ENCODE measurements around the gene FRMD4A.

DNA sequence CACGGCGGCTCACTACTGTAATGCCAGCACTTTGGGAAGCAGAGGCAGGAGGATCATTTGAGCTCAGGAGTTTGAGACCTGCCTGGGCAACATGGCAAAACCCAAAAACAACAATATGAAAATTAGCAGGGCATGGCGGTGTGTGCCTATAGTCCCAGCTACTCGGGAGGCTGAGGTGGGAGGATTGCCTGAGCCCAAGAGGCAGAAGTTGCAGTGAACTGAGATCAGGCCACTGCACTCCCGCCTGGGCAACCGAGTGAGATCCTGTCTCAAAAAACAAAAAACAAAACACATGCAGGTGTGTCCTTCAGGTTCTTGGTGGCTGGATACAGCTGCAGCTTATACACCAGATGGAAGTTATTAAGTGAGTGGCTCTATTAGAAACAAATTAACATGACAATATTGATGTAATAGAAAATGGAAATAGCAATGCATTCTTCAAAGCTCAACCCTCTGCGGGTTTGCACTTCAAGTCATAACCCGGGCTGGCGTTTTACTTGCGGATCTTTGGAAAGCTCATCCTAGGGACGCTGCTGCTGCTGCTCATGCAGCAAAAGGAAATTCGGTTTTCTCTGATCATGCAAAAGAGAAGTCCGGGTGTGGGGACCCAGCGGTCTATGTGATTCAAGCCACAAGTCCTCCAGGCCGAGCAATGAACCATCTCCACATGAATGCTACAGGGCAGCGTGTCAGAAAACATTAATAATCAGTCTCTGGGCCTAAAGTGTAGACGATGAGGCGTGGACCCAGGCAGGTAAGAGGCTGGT lies 462.0 kb downstream of the FRMD4A start:
- no peak for TF ChIP-seq CTCF (conservative IDR thresholded peaks at IDR 0.05; ENCODE audit: low read length)
- TF ChIP-seq EZH2phosphoT487 (IDR thresholded peaks at IDR 0.05; ENCODE audit: borderline replicate concordance, low read depth, low read length), result no peak
